NT2/D1 (cell line): ENCODE data around the gene CNOT8.

Experiments
- DNase-seq: peaks from one replicate; pipeline ENCODE4 v3.0.0-alpha.2; 2011; ENCODE audit warnings: low read depth, low spot score
- H3K27me3 ChIP-seq: 2 replicates; pipeline ENCODE4 v1.6.0; 2011; ENCODE audit warnings: mild to moderate bottlenecking; ENCODE audit not compliant: insufficient read length, insufficient read depth
- H3K36me3 ChIP-seq: 2 replicates; pipeline ENCODE4 v1.6.1; 2011; ENCODE audit warnings: mild to moderate bottlenecking, low read length, mixed read lengths; ENCODE audit not compliant: insufficient read depth, insufficient read length
- H3K4me1 ChIP-seq: 2 replicates; pipeline ENCODE4 v1.5.1; 2011; ENCODE audit not compliant: insufficient read depth, insufficient read length
- H3K4me3 ChIP-seq: 2 replicates; pipeline ENCODE4 v1.5.1; 2011; ENCODE audit warnings: low read depth; ENCODE audit not compliant: insufficient read length
- H3K9ac ChIP-seq: 2 replicates; pipeline ENCODE4 v1.6.0; 2011; ENCODE audit warnings: low read depth; ENCODE audit not compliant: insufficient read length
- H3K9me3 ChIP-seq: 2 replicates; pipeline ENCODE4 v1.5.1; 2011; ENCODE audit warnings: mild to moderate bottlenecking, low read length; ENCODE audit not compliant: insufficient read depth
- SUZ12 ChIP-seq: IDR thresholded peaks from 2 replicates; pipeline ENCODE4 v1.6.1; 2011; ENCODE audit not compliant: insufficient read length, insufficient read depth; ENCODE audit errors: extremely low read depth
- YY1 ChIP-seq: IDR thresholded peaks from 2 replicates; pipeline ENCODE4 v1.6.1; 2011; ENCODE audit not compliant: insufficient read length, insufficient read depth
- ZNF274 ChIP-seq: IDR thresholded peaks from 2 replicates; pipeline ENCODE4 v1.6.1; 2011; ENCODE audit warnings: mild to moderate bottlenecking, low read depth, low read length

The CNOT8 gene

GRCh38 chr5:154860765-154861164 is 2.3 kb downstream of the CNOT8 start:
- Histone ChIP-seq H3K27me3 (no peaks in the 10 kb centered on the region), H3K9me3 (no peaks in the 10 kb centered on the region), H3K4me3 (no peak overlapping the region), H3K36me3 (peaks cover 28% of the 10 kb centered on the region), H3K9ac (no peak overlapping the region), H3K4me1 (no peaks in the 10 kb centered on the region)
- DNase-seq, result no peak
- TF ChIP-seq ZNF274 (no peak), YY1 (no peak), SUZ12 (no peak)

GRCh38 chr5:154861946-154862345 is 3.5 kb downstream of the CNOT8 start:
- H3K27me3 ChIP-seq, result no peaks in the 10 kb centered on the region
- H3K9ac ChIP-seq, result no peak overlapping the region
- no peak for TF ChIP-seq ZNF274
- no peak for TF ChIP-seq SUZ12
- TF ChIP-seq YY1, result no peak
- H3K9me3 ChIP-seq, result no peaks in the 10 kb centered on the region
- no peaks in the 10 kb centered on the region for H3K4me1 ChIP-seq
- peaks cover 36% of the 10 kb centered on the region for H3K36me3 ChIP-seq
- no peak overlapping the region for H3K4me3 ChIP-seq
- DNase-seq, result no peak

GRCh38 chr5:154862766-154863165 is 4.3 kb downstream of the CNOT8 start:
- Histone ChIP-seq H3K27me3 (no peaks in the 10 kb centered on the region), H3K4me1 (no peaks in the 10 kb centered on the region), H3K4me3 (no peak overlapping the region), H3K9ac (no peak overlapping the region), H3K36me3 (peaks cover 36% of the 10 kb centered on the region), H3K9me3 (no peaks in the 10 kb centered on the region)
- DNase-seq, result no peak
- no peak for TF ChIP-seq SUZ12
- no peak for TF ChIP-seq YY1
- no peak for TF ChIP-seq ZNF274

GRCh38 chr5:154863291-154864080 is 5.1 kb downstream of the CNOT8 start:
- DNase-seq, result no peak
- Histone ChIP-seq H3K27me3 (no peaks in the 10 kb centered on the region), H3K9ac (no peak overlapping the region), H3K4me3 (no peak overlapping the region), H3K4me1 (no peaks in the 10 kb centered on the region), H3K9me3 (no peaks in the 10 kb centered on the region), H3K36me3 (peaks cover 38% of the 10 kb centered on the region)
- TF ChIP-seq YY1, result no peak
- no peak for TF ChIP-seq SUZ12
- no peak for TF ChIP-seq ZNF274

DNA sequence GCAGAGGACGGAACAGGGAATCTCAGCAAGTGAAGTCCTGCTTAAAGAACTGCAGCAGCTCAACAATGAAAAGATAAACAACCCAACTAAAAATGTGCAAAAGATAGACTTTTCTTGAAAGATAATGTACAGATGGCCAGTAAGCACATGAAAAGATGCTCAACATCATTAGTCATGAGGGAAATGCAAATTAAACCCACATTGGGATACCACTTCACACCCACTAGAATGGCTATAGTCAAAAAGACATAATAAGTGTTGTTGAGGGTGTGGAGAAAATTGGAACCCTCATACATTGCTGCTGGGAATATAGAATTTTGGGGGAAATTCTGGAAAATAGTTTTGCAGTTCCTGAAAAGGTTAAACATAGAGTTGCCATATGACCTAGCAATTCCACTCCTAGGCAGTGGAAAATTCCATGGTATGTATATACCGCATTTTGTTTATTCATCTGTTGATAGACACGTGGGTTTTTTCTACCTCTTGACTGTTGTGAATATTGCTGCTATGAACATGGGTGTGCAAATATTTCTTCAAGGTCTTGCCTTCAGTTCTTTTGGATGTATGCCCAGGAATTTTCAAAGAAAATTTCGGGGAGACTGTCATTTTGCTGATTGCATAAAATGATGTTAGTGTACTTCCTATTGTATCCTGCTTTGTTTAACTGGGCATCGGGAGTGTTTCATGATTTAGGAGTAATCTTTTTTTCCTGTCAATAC is 7.2 kb downstream of the CNOT8 start:
- no peak for DNase-seq
- Histone ChIP-seq H3K4me1 (no peaks in the 10 kb centered on the region), H3K4me3 (no peak overlapping the region), H3K9me3 (no peaks in the 10 kb centered on the region), H3K36me3 (peaks cover 41% of the 10 kb centered on the region), H3K27me3 (no peaks in the 10 kb centered on the region), H3K9ac (no peak overlapping the region)
- no peak for TF ChIP-seq ZNF274

DNA sequence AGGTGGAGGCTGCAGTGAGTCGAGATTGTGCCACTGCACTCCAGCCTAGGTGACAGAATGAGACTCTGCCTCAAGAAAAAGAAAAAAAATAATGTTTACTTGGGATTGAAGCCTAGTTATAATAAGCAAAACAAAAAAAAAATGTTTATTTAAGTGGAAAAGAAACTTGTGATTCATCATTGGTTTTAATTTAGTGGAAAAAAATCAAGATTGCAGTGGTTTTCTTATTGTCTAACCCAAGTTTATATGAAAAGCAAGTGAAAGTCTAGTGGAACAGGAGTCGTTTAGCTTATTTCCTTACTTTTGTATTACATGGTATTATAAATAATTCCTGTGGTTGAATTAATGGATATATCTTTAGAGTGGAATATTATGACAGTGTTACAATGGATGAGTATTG is 8.4 kb downstream of the CNOT8 start:
- peaks cover 50% of the 10 kb centered on the region for H3K36me3 ChIP-seq
- TF ChIP-seq YY1, result no peak
- no peak for TF ChIP-seq SUZ12
- no peak for TF ChIP-seq ZNF274

GRCh38 chr5:154868702-154869101 is 10.3 kb downstream of the CNOT8 start:
- Histone ChIP-seq H3K27me3 (no peaks in the 10 kb centered on the region), H3K36me3 (peaks cover 47% of the 10 kb centered on the region)
- DNase-seq, result no peak

More for the DNA sequence above, 8.4 kb downstream of the CNOT8 start:
- Histone ChIP-seq H3K9me3 (no peaks in the 10 kb centered on the region), H3K27me3 (no peaks in the 10 kb centered on the region), H3K4me3 (no peak overlapping the region), H3K9ac (no peak overlapping the region), H3K4me1 (no peaks in the 10 kb centered on the region)
- no peak for DNase-seq

More at GRCh38 chr5:154868702-154869101, 10.3 kb downstream of the CNOT8 start:
- no peak overlapping the region for H3K9ac ChIP-seq
- H3K4me3 ChIP-seq, result no peak overlapping the region
- no peaks in the 10 kb centered on the region for H3K9me3 ChIP-seq
- H3K4me1 ChIP-seq, result no peaks in the 10 kb centered on the region
- no peak for TF ChIP-seq YY1
